ENCODE results near the gene ZMAT5. TPM values are rescaled to one million over a fixed set of nuclear protein-coding genes. Genes with fewer than 3 reads are reported as not detected.

Gene ZMAT5
- total and polyA plus RNA-seq, 10 of the 15 experiments (the other 5 are each of a cell fraction or from before 2014, with no cell fraction given): 2.3 to 43.0 (median 21.9) TPM

GRCh38 chr22:29689206-29689879 lies 77.5 kb downstream of the ZMAT5 start (continued):
- TF ChIP-seq E4F1 (IDR thresholded peaks at IDR 0.05; ENCODE audit: borderline replicate concordance, partially characterized antibody) (no peak), BCLAF1 (IDR thresholded peaks at IDR 0.05) (no peak), TBL1XR1 (IDR thresholded peaks at IDR 0.05; ENCODE audit: low read depth, low read length) (no peak), ZNF687 (IDR thresholded peaks at IDR 0.05) (no peak)

All from GM12878 (cell line).